Prostate gland (tissue), 2 donors: ENCODE measurements around the gene IER2. TPM values are rescaled to one million over a fixed set of nuclear protein-coding genes. Genes with fewer than 3 reads are reported as not detected.

ENCODE experiments used
- DNase-seq: peaks from one replicate; pipeline ENCODE4 v3.0.0-alpha.2; 2019; ENCODE audit warnings: low spot score
- H3K27ac ChIP-seq, 2 donors: fragments of 200-600 bp; sonication (generic); 2 replicates each; pipeline ENCODE4 v1.5.1; 2017 to 2019
- H3K27me3 ChIP-seq: fragments of 200-600 bp; sonication (generic); replicated peaks from 2 replicates; pipeline ENCODE4 v1.5.1; 2019; ENCODE audit not compliant: insufficient read depth
- H3K36me3 ChIP-seq, 2 donors: fragments of 200-600 bp; sonication (generic); 1 replicate in 1 of 2; 2 replicates in 1 of 2; pipeline versions ENCODE4 v1.5.1 to v1.8.1; 2017 to 2019
- H3K4me1 ChIP-seq: fragments of 200-600 bp; sonication (generic); replicated peaks from 2 replicates; pipeline ENCODE4 v1.5.1; 2019
- H3K4me3 ChIP-seq, 2 donors: fragments of 200-600 bp; sonication (generic); 2 replicates each; pipeline ENCODE4 v1.5.1; 2017 to 2019
- H3K9me3 ChIP-seq: fragments of 200-600 bp; sonication (generic); 2 replicates; pipeline ENCODE4 v1.5.1; 2017
- CTCF ChIP-seq, 4 experiments: fragments of 200-600 bp in 2 of 4; fragments of 450-650 bp in 2 of 4; sonication (generic) in 2 of 4; IDR thresholded peaks; 1 replicate in 3 of 4; 2 replicates in 1 of 4; pipeline ENCODE4 v1.5.1; 2016 to 2019; ENCODE audit warnings: antibody characterized with exemption in 4 of 4, mild to moderate bottlenecking in 2 of 4, moderate library complexity in 2 of 4
- POLR2A ChIP-seq: fragments of 450-650 bp; IDR thresholded peaks from one replicate; pipeline ENCODE4 v1.6.1; 2016; ENCODE audit warnings: antibody characterized with exemption, mild to moderate bottlenecking
- POLR2AphosphoS5 ChIP-seq: sonication (generic); formaldehyde crosslinking; IDR thresholded peaks from one replicate; pipeline ENCODE4 v1.6.1; 2017; ENCODE audit warnings: antibody characterized with exemption
- WGBS: methylation state at CpG from one replicate; pipeline ENCODE4 v1.1.5; 2018; 5-methylcytosine and 5-hydroxymethylcytosine counted together
- intact Hi-C: fragments of 100-400 bp; cut with DNase I; formaldehyde crosslinking; loops from one replicate; pipeline ENCODE4 v1.14.2; 2022
- total RNA-seq, 2 donors: library from RNA; depleted of rRNA; stranded (reverse); fragments of >200 nt; gene quantifications; one replicate each; pipeline ENCODE4 v1.1.0, GENCODE V29; 2016

Gene IER2
- total RNA-seq = 10 to 100 TPM; 34.7 to 75.7 TPM

- Histone ChIP-seq H3K27ac (peak within 1 kb of the TSS; percentile 98 to 100), H3K27me3 (no peaks in the 10 kb centered on the region), H3K9me3 (no peaks in the 10 kb centered on the region), H3K4me1 (no peaks in the 10 kb centered on the region), H3K36me3 (no peaks in the 10 kb centered on the region), H3K4me3 (peak within 1 kb of the TSS; percentile 83 to 92)
- intact Hi-C loops = loop anchor here (5.0 to 10.0 kb wide), 2 partner anchors 112 to 714 kb away; no protein-coding TSS in a partner anchor
- DNase-seq = peak; percentile 95
- WGBS = under 1% methylated on average over 46 of the region's 51 CpGs
- TF ChIP-seq POLR2AphosphoS5 (peak; percentile 99), POLR2A (peak; percentile 81), CTCF (IDR thresholded peaks at IDR 0.05) (peak; percentile 71 to 96 (median 84))
Observed at GRCh38 chr19:13150187-13150930, at the start of gene IER2, which contains the start of gene STX10. TSS of gene IER2 (plus strand) at chr19:13150411. CDS start at chr19:13153187, 2,776 bp downstream. TSS of gene STX10 (minus strand) at chr19:13150375. CDS start at chr19:13150173, 202 bp downstream.

- H3K4me1 ChIP-seq = peaks cover 9% of the 10 kb centered on the region
- 68% methylated on average over 18 of the region's 18 CpGs for WGBS
- no peak for DNase-seq
- no peaks in the 10 kb centered on the region for H3K36me3 ChIP-seq
- no peak overlapping the region for H3K4me3 ChIP-seq
- H3K9me3 ChIP-seq = no peaks in the 10 kb centered on the region
- intact Hi-C loops = no loop called here
- peak overlapping the region in 1 of 2 donors; percentile 7 for H3K27ac ChIP-seq
- TF ChIP-seq POLR2AphosphoS5 (no peak), CTCF (IDR thresholded peaks at IDR 0.05) (no peak), POLR2A (no peak)
- H3K27me3 ChIP-seq = no peaks in the 10 kb centered on the region
Observed at GRCh38 chr19:13100841-13101589, 49.2 kb upstream of the IER2 start.

- Histone ChIP-seq H3K36me3 (no peaks in the 10 kb centered on the region), H3K9me3 (no peaks in the 10 kb centered on the region), H3K27ac (peak overlapping the region; percentile 66 to 69), H3K4me1 (peaks cover 9% of the 10 kb centered on the region), H3K27me3 (no peaks in the 10 kb centered on the region), H3K4me3 (peak overlapping the region; percentile 14 to 24)
- intact Hi-C loops = no loop called here
- DNase-seq = no peak
- no peak for TF ChIP-seq POLR2AphosphoS5
- no peak for TF ChIP-seq CTCF (IDR thresholded peaks at IDR 0.05)
- no peak for TF ChIP-seq POLR2A
- WGBS = 79% methylated on average over 7 of the region's 7 CpGs
Observed at GRCh38 chr19:13101590-13102415, 48.4 kb upstream of the IER2 start.

GRCh38 chr19:13102416-13102665, 47.9 kb upstream of the IER2 start:
- intact Hi-C loops = no loop called here
- 10% methylated on average over 7 of the region's 7 CpGs for WGBS

More at GRCh38 chr19:13102416-13102665, 47.9 kb upstream of the IER2 start:
- no peaks in the 10 kb centered on the region for H3K36me3 ChIP-seq
- no peak for DNase-seq
- H3K27ac ChIP-seq = peak overlapping the region; percentile 66 to 69
- no peaks in the 10 kb centered on the region for H3K9me3 ChIP-seq
- H3K27me3 ChIP-seq = no peaks in the 10 kb centered on the region
- peak overlapping the region; percentile 14 to 24 for H3K4me3 ChIP-seq
- TF ChIP-seq CTCF (IDR thresholded peaks at IDR 0.05) = no peak
- no peak for TF ChIP-seq POLR2AphosphoS5
- TF ChIP-seq POLR2A = no peak
- peaks cover 9% of the 10 kb centered on the region for H3K4me1 ChIP-seq
